ENCODE measurements around the gene HSPA5. TPM values are rescaled to one million over a fixed set of nuclear protein-coding genes. Genes with fewer than 3 reads are reported as not detected.

HSPA5 gene
- total and polyA plus RNA-seq, 2 donors (not counting 1 experiment from before 2014, with no cell fraction given) = 40.1 to 94.5 TPM

- DNase-seq (no peak), ATAC-seq (ENCODE audit: low read depth) (no peak)
- Histone ChIP-seq H3K4me3 (ENCODE audit: control extremely low read depth in 1 of 5, extremely low read depth in 1 of 5, insufficient read depth in 1 of 5, low read depth in 2 of 5, low read length in 4 of 5) (no peak overlapping the region), H3K27ac (ENCODE audit: low read length in 2 of 2) (no peak overlapping the region), H3K27me3 (replicated peaks in 1 of 4; ENCODE audit: control extremely low read depth in 1 of 4, control insufficient read depth in 3 of 4, insufficient read depth in 4 of 4, low read length in 3 of 4) (no peaks in the 10 kb centered on the region), H3K4me1 (ENCODE audit: control insufficient read depth in 2 of 2, insufficient read depth in 2 of 2, low read length in 2 of 2) (peaks cover 0 to 5% of the 10 kb centered on the region in 2 donors), H3K79me2 (ENCODE audit: control insufficient read depth, insufficient read depth, low read length) (peaks cover 100% of the 10 kb centered on the region), H3K4me2 (replicated peaks; ENCODE audit: low read depth, low read length, poor library complexity, severe bottlenecking) (no peak overlapping the region), H3K9ac (ENCODE audit: low read length) (no peak overlapping the region), H4K20me1 (ENCODE audit: control insufficient read depth, insufficient read depth, low read length, poor library complexity, severe bottlenecking) (peaks cover 47% of the 10 kb centered on the region), H3K36me3 (replicated peaks in 1 of 2; ENCODE audit: control extremely low read depth in 1 of 2, control insufficient read depth in 1 of 2, extremely low read depth in 1 of 2, insufficient read depth in 2 of 2, low read length in 1 of 2) (peaks cover 3 to 12% of the 10 kb centered on the region in 2 experiments), H2AFZ (ENCODE audit: insufficient read depth, low read depth, low read length, poor library complexity, severe bottlenecking) (no peak overlapping the region), H3K9me3 (ENCODE audit: control extremely low read depth in 1 of 3, control insufficient read depth in 2 of 3, insufficient read depth in 1 of 3, low read length in 2 of 3) (no peaks in the 10 kb centered on the region)
- Mint-ChIP-seq H3K4me3 (no peak overlapping the region), H3K27ac (no peak overlapping the region), H3K27me3 (no peaks in the 10 kb centered on the region), H3K4me1 (peaks cover 22% of the 10 kb centered on the region), H3K9me3 (ENCODE audit: insufficient read depth) (no peaks in the 10 kb centered on the region)
- WGBS (ENCODE audit: insufficient coverage) = no CpG with 5 or more reads among the region's 3 CpGs
- POLR2A ChIA-PET = no interaction called here
- TF ChIP-seq CTCF (IDR thresholded peaks at IDR 0.05) (no peak), EZH2 (IDR thresholded peaks at IDR 0.05; ENCODE audit: borderline replicate concordance, insufficient read depth, low read depth, low read length, poor library complexity, severe bottlenecking) (no peak)
- CTCF ChIA-PET = no interaction called here
- intact Hi-C loops (cut with micrococcal nuclease) = no loop called here
These were observed 31.6 kb upstream of the HSPA5 start for GRCh38 chr9:125272697-125273096.

GRCh38 chr9:125271081-125271480, 29.9 kb upstream of the HSPA5 start:
- Histone ChIP-seq H3K4me1 (ENCODE audit: control insufficient read depth in 2 of 2, insufficient read depth in 2 of 2, low read length in 2 of 2) (peaks cover 0 to 5% of the 10 kb centered on the region in 2 donors), H3K36me3 (replicated peaks in 1 of 2; ENCODE audit: control extremely low read depth in 1 of 2, control insufficient read depth in 1 of 2, extremely low read depth in 1 of 2, insufficient read depth in 2 of 2, low read length in 1 of 2) (peaks cover 5 to 10% of the 10 kb centered on the region in 2 experiments), H3K9ac (ENCODE audit: low read length) (no peak overlapping the region), H3K4me2 (replicated peaks; ENCODE audit: low read depth, low read length, poor library complexity, severe bottlenecking) (no peak overlapping the region), H3K27ac (ENCODE audit: low read length in 2 of 2) (no peak overlapping the region), H3K27me3 (replicated peaks in 1 of 4; ENCODE audit: control extremely low read depth in 1 of 4, control insufficient read depth in 3 of 4, insufficient read depth in 4 of 4, low read length in 3 of 4) (no peaks in the 10 kb centered on the region), H3K4me3 (ENCODE audit: control extremely low read depth in 1 of 5, extremely low read depth in 1 of 5, insufficient read depth in 1 of 5, low read depth in 2 of 5, low read length in 4 of 5) (no peak overlapping the region), H4K20me1 (ENCODE audit: control insufficient read depth, insufficient read depth, low read length, poor library complexity, severe bottlenecking) (peaks cover 35% of the 10 kb centered on the region), H2AFZ (ENCODE audit: insufficient read depth, low read depth, low read length, poor library complexity, severe bottlenecking) (no peak overlapping the region), H3K79me2 (ENCODE audit: control insufficient read depth, insufficient read depth, low read length) (peaks cover 98% of the 10 kb centered on the region), H3K9me3 (ENCODE audit: control extremely low read depth in 1 of 3, control insufficient read depth in 2 of 3, insufficient read depth in 1 of 3, low read length in 2 of 3) (no peaks in the 10 kb centered on the region)
- Mint-ChIP-seq H3K4me1 (peaks cover 20% of the 10 kb centered on the region), H3K27me3 (no peaks in the 10 kb centered on the region), H3K27ac (no peak overlapping the region), H3K9me3 (ENCODE audit: insufficient read depth) (no peaks in the 10 kb centered on the region), H3K4me3 (no peak overlapping the region)
- ATAC-seq (ENCODE audit: low read depth) = no peak
- CTCF ChIA-PET = no interaction called here
- TF ChIP-seq CTCF (IDR thresholded peaks at IDR 0.05) = no peak
- no peak for TF ChIP-seq EZH2 (IDR thresholded peaks at IDR 0.05; ENCODE audit: borderline replicate concordance, insufficient read depth, low read depth, low read length, poor library complexity, severe bottlenecking)
- intact Hi-C loops (cut with micrococcal nuclease) = no loop called here
- no peak for DNase-seq
- WGBS (ENCODE audit: insufficient coverage) = 100% methylated on average over 1 of the region's 5 CpGs
- POLR2A ChIA-PET = no interaction called here
